Vagina (tissue), 2 donors: ENCODE data around the gene EZR.

ENCODE experiments used
- CTCF ChIP-seq, 3 experiments: fragments of 450-650 bp in 2 of 3; fragments of 200-600 bp in 1 of 3; sonication (generic) in 1 of 3; IDR thresholded peaks; one replicate each; pipeline ENCODE4 v1.5.1; 2017 to 2019; ENCODE audit warnings: antibody characterized with exemption in 3 of 3, mild to moderate bottlenecking in 2 of 3, moderate library complexity in 2 of 3
- POLR2AphosphoS5 ChIP-seq, 2 donors: sonication (generic); formaldehyde crosslinking; IDR thresholded peaks; one replicate each; pipeline ENCODE4 v1.9.0; 2017; ENCODE audit warnings: antibody characterized with exemption in 2 of 2, mild to moderate bottlenecking in 2 of 2, low read depth in 1 of 2; ENCODE audit not compliant: insufficient read depth in 1 of 2

GRCh38 chr6:158840465-158840864 is 21.3 kb upstream of the EZR start:
- no peak for TF ChIP-seq POLR2AphosphoS5 (IDR thresholded peaks at IDR 0.05; ENCODE audit: insufficient read depth in 1 of 2, low read depth in 1 of 2)
- no peak for TF ChIP-seq CTCF (IDR thresholded peaks at IDR 0.05)
